ENCODE results near the gene SUGCT. TPM values are rescaled to one million over a fixed set of nuclear protein-coding genes. Genes with fewer than 3 reads are reported as not detected.
A peak's percentile ranks its signal among the peaks of the same experiment; 100 is the strongest.

Gene SUGCT
- total and polyA plus RNA-seq, 10 donors = 1.4 to 13.6 (median 2.5) TPM

- H3K27ac ChIP-seq = peak overlapping the region in 5 of 8 donors; percentile 4 to 30 (median 27)
- intact Hi-C loops (cut with DNase I; ENCODE audit: low total_unique reads) = no loop called here
Observed at GRCh38 chr7:40700653-40701421, 566.0 kb downstream of the SUGCT start.

GRCh38 chr7:40701836-40702551, 567.2 kb downstream of the SUGCT start:
- TF ChIP-seq CTCF (IDR thresholded peaks at IDR 0.05 in 8 of 11, conservative IDR thresholded peaks at IDR 0.05 in 3 of 11) (no peak), POLR2AphosphoS5 (IDR thresholded peaks at IDR 0.05) (no peak), POLR2A (IDR thresholded peaks at IDR 0.05) (no peak)
- intact Hi-C loops (cut with DNase I; ENCODE audit: low total_unique reads) = no loop called here
- no peaks in the 10 kb centered on the region for H3K27me3 ChIP-seq (replicated peaks in 1 of 7)
- no peak overlapping the region for H3K4me3 ChIP-seq
- peak overlapping the region in 1 of 8 donors; percentile 27 for H3K27ac ChIP-seq
- no peaks in the 10 kb centered on the region for H3K9me3 ChIP-seq
- WGBS, 5 donors = 61 to 89% (median 76%) methylated on average over 3 of the region's 3 CpGs
- no peaks in the 10 kb centered on the region for H3K36me3 ChIP-seq
- no peak for DNase-seq
- peaks cover 0 to 11% (median 0%) of the 10 kb centered on the region in 6 donors for H3K4me1 ChIP-seq

More at GRCh38 chr7:40700653-40701421, 566.0 kb downstream of the SUGCT start:
- no peak for DNase-seq
- no peaks in the 10 kb centered on the region for H3K9me3 ChIP-seq
- H3K4me3 ChIP-seq = no peak overlapping the region
- no peak for TF ChIP-seq CTCF (IDR thresholded peaks at IDR 0.05 in 8 of 11, conservative IDR thresholded peaks at IDR 0.05 in 3 of 11)
- TF ChIP-seq POLR2A (IDR thresholded peaks at IDR 0.05) = no peak
- TF ChIP-seq POLR2AphosphoS5 (IDR thresholded peaks at IDR 0.05) = no peak
- peaks cover 0 to 11% (median 0%) of the 10 kb centered on the region in 6 donors for H3K4me1 ChIP-seq
- H3K27me3 ChIP-seq (replicated peaks in 1 of 7) = no peaks in the 10 kb centered on the region
- WGBS, 5 donors = 51 to 58% (median 53%) methylated on average over 5 to 9 of the region's 9 CpGs
- H3K36me3 ChIP-seq = no peaks in the 10 kb centered on the region

GRCh38 chr7:40704172-40704571, 569.4 kb downstream of the SUGCT start:
- Histone ChIP-seq H3K36me3 (no peaks in the 10 kb centered on the region), H3K4me3 (no peak overlapping the region), H3K27me3 (replicated peaks in 1 of 7) (no peaks in the 10 kb centered on the region), H3K4me1 (peaks cover 0 to 11% (median 0%) of the 10 kb centered on the region in 6 donors), H3K27ac (no peak overlapping the region), H3K9me3 (no peaks in the 10 kb centered on the region)
- no peak for DNase-seq
- 75 to 95% (median 88%) methylated on average over 1 of the region's 1 CpG for WGBS, 5 donors
- intact Hi-C loops (cut with DNase I; ENCODE audit: low total_unique reads) = no loop called here
- TF ChIP-seq POLR2AphosphoS5 (IDR thresholded peaks at IDR 0.05) (no peak), POLR2A (IDR thresholded peaks at IDR 0.05) (no peak), CTCF (IDR thresholded peaks at IDR 0.05 in 8 of 11, conservative IDR thresholded peaks at IDR 0.05 in 3 of 11) (no peak)

DNA sequence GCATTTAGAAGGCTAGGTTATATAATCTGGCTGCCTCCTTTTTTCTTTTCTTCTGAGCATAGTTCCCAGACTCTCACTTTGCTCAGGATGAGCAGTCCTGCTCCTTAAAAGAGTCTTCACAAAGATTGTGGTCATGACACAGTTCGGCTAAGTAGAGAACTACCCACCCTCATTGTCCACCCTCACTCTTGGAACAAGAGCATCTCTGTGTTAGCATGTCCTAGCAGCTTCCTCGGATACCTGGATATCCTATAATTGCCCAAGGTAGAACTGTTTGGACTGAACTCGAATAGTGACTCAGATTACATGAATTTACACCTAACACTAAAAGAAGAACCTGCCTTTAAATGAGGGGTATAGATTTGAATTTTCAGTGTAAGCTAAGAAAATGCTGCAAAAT, 572.0 kb downstream of the SUGCT start:
- Histone ChIP-seq H3K4me1 (peaks cover 0 to 8% (median 0%) of the 10 kb centered on the region in 6 donors), H3K27me3 (replicated peaks in 1 of 7) (no peaks in the 10 kb centered on the region), H3K27ac (no peak overlapping the region), H3K9me3 (no peaks in the 10 kb centered on the region), H3K36me3 (no peaks in the 10 kb centered on the region), H3K4me3 (no peak overlapping the region)
- no peak for DNase-seq
- intact Hi-C loops (cut with DNase I; ENCODE audit: low total_unique reads) = no loop called here
- 78 to 92% (median 89%) methylated on average over 3 of the region's 3 CpGs for WGBS, 5 donors
- TF ChIP-seq POLR2AphosphoS5 (IDR thresholded peaks at IDR 0.05) (no peak), CTCF (IDR thresholded peaks at IDR 0.05 in 8 of 11, conservative IDR thresholded peaks at IDR 0.05 in 3 of 11) (no peak), POLR2A (IDR thresholded peaks at IDR 0.05) (no peak)
